ENCODE measurements around the gene TBL1XR1. TPM values are rescaled to one million over a fixed set of nuclear protein-coding genes. Genes with fewer than 3 reads are reported as not detected.
A peak's percentile ranks its signal among the peaks of the same experiment; 100 is the strongest.

TBL1XR1 gene
- total RNA-seq, 2 experiments from 2014 or later: 63.2 to 67.8 TPM

- peaks cover 74% of the 10 kb centered on the region for H3K4me1 Mint-ChIP-seq (ENCODE audit: low read depth)
- Histone ChIP-seq H3K9me3 (ENCODE audit: control insufficient read depth in 1 of 2, insufficient read depth in 1 of 2, low read length in 2 of 2) (peaks cover 0 to 3% of the 10 kb centered on the region in 2 experiments), H3K36me3 (ENCODE audit: insufficient read depth, low read length) (peaks cover 8% of the 10 kb centered on the region), H3K4me3 (ENCODE audit: low read length) (no peak overlapping the region), H3K27ac (ENCODE audit: low read depth in 1 of 2, low read length in 2 of 2) (no peak overlapping the region), H3K4me1 (ENCODE audit: insufficient read depth, low read length) (peaks cover 14% of the 10 kb centered on the region), H3K27me3 (ENCODE audit: control insufficient read depth in 1 of 2, insufficient read depth in 2 of 2, low read length in 2 of 2) (no peaks in the 10 kb centered on the region)
- peak overlapping the region; percentile 39 for H3K27ac Mint-ChIP-seq
- H3K4me3 Mint-ChIP-seq: no peak overlapping the region
- no peak for TF ChIP-seq CTCF (IDR thresholded peaks at IDR 0.05)
- intact Hi-C loops (cut with DNase I, micrococcal nuclease): loop anchor here in 1 of 2 experiments (5.0 kb wide), 1 partner anchor 34 kb away; no protein-coding TSS in a partner anchor
- H3K9me3 Mint-ChIP-seq: peaks cover 3% of the 10 kb centered on the region
- peaks cover 41% of the 10 kb centered on the region for H3K36me3 Mint-ChIP-seq (ENCODE audit: low read depth)
- ATAC-seq (ENCODE audit: poor library complexity): no peak
- no peaks in the 10 kb centered on the region for H3K27me3 Mint-ChIP-seq
- ChIA-PET CTCF (interaction anchor here (0.7 to 0.8 kb wide), 2 partner anchors 13 to 92 kb away, joined by 3 to 4 read pairs; no protein-coding TSS in a partner anchor), POLR2A (interaction anchor here (1.9 kb wide), 1 partner anchor 13 kb away, joined by 7 read pairs; no protein-coding TSS in a partner anchor)
- no peak for DNase-seq
Observed at GRCh38 chr3:177158461-177158860, 38.8 kb downstream of the TBL1XR1 start.

- Histone ChIP-seq H3K4me1 (ENCODE audit: insufficient read depth, low read length) (peaks cover 14% of the 10 kb centered on the region), H3K27ac (ENCODE audit: low read depth in 1 of 2, low read length in 2 of 2) (no peak overlapping the region), H3K4me3 (ENCODE audit: low read length) (no peak overlapping the region), H3K27me3 (ENCODE audit: control insufficient read depth in 1 of 2, insufficient read depth in 2 of 2, low read length in 2 of 2) (no peaks in the 10 kb centered on the region), H3K36me3 (ENCODE audit: insufficient read depth, low read length) (peaks cover 8% of the 10 kb centered on the region), H3K9me3 (ENCODE audit: control insufficient read depth in 1 of 2, insufficient read depth in 1 of 2, low read length in 2 of 2) (peaks cover 0 to 4% of the 10 kb centered on the region in 2 experiments)
- ChIA-PET POLR2A (interaction anchor here (1.3 kb wide), 1 partner anchor 11 kb away, joined by 4 read pairs; no protein-coding TSS in a partner anchor), CTCF (interaction anchor here (0.5 to 0.6 kb wide), 2 partner anchors 37 to 202 kb away, joined by 3 to 5 read pairs; no protein-coding TSS in a partner anchor)
- H3K4me3 Mint-ChIP-seq: no peak overlapping the region
- ATAC-seq (ENCODE audit: poor library complexity) (no peak), DNase-seq (no peak)
- intact Hi-C loops (cut with DNase I, micrococcal nuclease): loop anchor here (1.0 to 5.0 kb wide), 2 partner anchors 12 to 35 kb away; no protein-coding TSS in a partner anchor
- H3K27me3 Mint-ChIP-seq: no peaks in the 10 kb centered on the region
- H3K27ac Mint-ChIP-seq: peak overlapping the region; percentile 14
- peaks cover 31% of the 10 kb centered on the region for H3K36me3 Mint-ChIP-seq (ENCODE audit: low read depth)
- peaks cover 73% of the 10 kb centered on the region for H3K4me1 Mint-ChIP-seq (ENCODE audit: low read depth)
- no peak for TF ChIP-seq CTCF (IDR thresholded peaks at IDR 0.05)
- peaks cover 3% of the 10 kb centered on the region for H3K9me3 Mint-ChIP-seq
Observed at GRCh38 chr3:177157492-177157891, 39.8 kb downstream of the TBL1XR1 start.

- Mint-ChIP-seq H3K27me3 (no peaks in the 10 kb centered on the region), H3K27ac (no peak overlapping the region), H3K4me1 (ENCODE audit: low read depth) (peaks cover 81% of the 10 kb centered on the region), H3K36me3 (ENCODE audit: low read depth) (peaks cover 6% of the 10 kb centered on the region), H3K9me3 (no peaks in the 10 kb centered on the region), H3K4me3 (no peak overlapping the region)
- Histone ChIP-seq H3K9me3 (ENCODE audit: control insufficient read depth in 1 of 2, insufficient read depth in 1 of 2, low read length in 2 of 2) (peaks cover 0 to 4% of the 10 kb centered on the region in 2 experiments), H3K27me3 (ENCODE audit: control insufficient read depth in 1 of 2, insufficient read depth in 2 of 2, low read length in 2 of 2) (no peaks in the 10 kb centered on the region), H3K36me3 (ENCODE audit: insufficient read depth, low read length) (peaks cover 2% of the 10 kb centered on the region), H3K4me3 (ENCODE audit: low read length) (no peak overlapping the region), H3K27ac (ENCODE audit: low read depth in 1 of 2, low read length in 2 of 2) (no peak overlapping the region), H3K4me1 (ENCODE audit: insufficient read depth, low read length) (peaks cover 24% of the 10 kb centered on the region)
- ATAC-seq (ENCODE audit: poor library complexity) (no peak), DNase-seq (no peak)
- ChIA-PET CTCF (interaction anchor here (0.5 to 1.6 kb wide), 2 partner anchors 76 to 91 kb away, joined by 3 read pairs; no protein-coding TSS in a partner anchor), POLR2A (no interaction called here)
- intact Hi-C loops (cut with DNase I, micrococcal nuclease): loop anchor here in 1 of 2 experiments (5.0 kb wide), 1 partner anchor 38 kb away; no protein-coding TSS in a partner anchor
- TF ChIP-seq CTCF (IDR thresholded peaks at IDR 0.05): no peak
Observed at GRCh38 chr3:177154733-177155132, 42.5 kb downstream of the TBL1XR1 start.

All from CD4-positive, alpha-beta T cell (primary cell).